Trophoblast cell (in vitro differentiated cells and primary cell): ENCODE measurements around the gene CDK13.
A peak's percentile ranks its signal among the peaks of the same experiment; 100 is the strongest.
"Not testable (repeated sequence)": the region's sequence is repeated elsewhere in the genome, so short reads cannot be mapped to it uniquely, and the experiment has no call there.

Experiments
- DNase-seq, 2 donors: peaks; one replicate each; pipeline ENCODE4 v3.0.0-alpha.2; 2016
- H2AFZ ChIP-seq: 2 replicates; pipeline ENCODE4 v1.6.1; 2013; ENCODE audit warnings: low read length, moderate library complexity, mild to moderate bottlenecking; ENCODE audit not compliant: insufficient read depth, poor library complexity
- H2AK5ac ChIP-seq: 2 replicates; pipeline ENCODE4 v1.6.1; 2013; ENCODE audit warnings: mild to moderate bottlenecking, low read length
- H2BK120ac ChIP-seq: 2 replicates; pipeline ENCODE4 v1.6.1; 2013; ENCODE audit warnings: low read length, mild to moderate bottlenecking, moderate library complexity; ENCODE audit not compliant: insufficient read depth, poor library complexity
- H2BK12ac ChIP-seq: 2 replicates; pipeline ENCODE4 v1.6.1; 2013; ENCODE audit warnings: mild to moderate bottlenecking, low read length, moderate library complexity
- H2BK5ac ChIP-seq: 2 replicates; pipeline ENCODE4 v1.6.1; 2013; ENCODE audit warnings: low read length, low read depth, moderate library complexity, mild to moderate bottlenecking; ENCODE audit not compliant: poor library complexity
- H3K14ac ChIP-seq: 2 replicates; pipeline ENCODE4 v1.6.1; 2013; ENCODE audit warnings: mild to moderate bottlenecking, low read length
- H3K18ac ChIP-seq: 2 replicates; pipeline ENCODE4 v1.6.1; 2013; ENCODE audit warnings: mild to moderate bottlenecking, low read length
- H3K23ac ChIP-seq: 2 replicates; pipeline ENCODE4 v1.6.1; 2013; ENCODE audit warnings: low read length
- H3K27ac ChIP-seq: 2 replicates; pipeline ENCODE4 v1.5.1; 2013; ENCODE audit warnings: low read depth, mild to moderate bottlenecking, inconsistent platforms, low read length, moderate library complexity
- H3K27me3 ChIP-seq: 2 replicates; pipeline ENCODE4 v1.6.1; 2013; ENCODE audit warnings: inconsistent platforms, mild to moderate bottlenecking, low read length, moderate library complexity; ENCODE audit not compliant: insufficient read depth
- H3K36me3 ChIP-seq, 2 experiments: 1 replicate in 1 of 2; 2 replicates in 1 of 2; pipeline ENCODE4 v1.6.1; 2013; ENCODE audit warnings: low read length in 2 of 2, mild to moderate bottlenecking in 2 of 2, moderate library complexity in 1 of 2; ENCODE audit not compliant: insufficient read depth in 2 of 2, control insufficient read depth in 1 of 2
- H3K4ac ChIP-seq: 2 replicates; pipeline ENCODE4 v1.6.1; 2013; ENCODE audit warnings: low read depth, mild to moderate bottlenecking, low read length, moderate library complexity
- H3K4me1 ChIP-seq, 2 experiments: 1 replicate in 1 of 2; 2 replicates in 1 of 2; pipeline ENCODE4 v1.6.1; 2013; ENCODE audit warnings: low read length in 2 of 2, mild to moderate bottlenecking in 2 of 2, moderate library complexity in 1 of 2; ENCODE audit not compliant: insufficient read depth in 2 of 2, control insufficient read depth in 1 of 2
- H3K4me2 ChIP-seq: 2 replicates; pipeline ENCODE4 v1.6.1; 2013; ENCODE audit warnings: inconsistent platforms, mild to moderate bottlenecking, low read length, moderate library complexity
- H3K4me3 ChIP-seq: 2 replicates; pipeline ENCODE4 v1.5.1; 2013; ENCODE audit warnings: mild to moderate bottlenecking, low read depth, low read length, inconsistent platforms
- H3K79me1 ChIP-seq: one replicate; pipeline ENCODE4 v1.6.1; 2013; ENCODE audit warnings: low read length
- H3K79me2 ChIP-seq: 2 replicates; pipeline ENCODE4 v1.6.1; 2013; ENCODE audit warnings: low read length, mild to moderate bottlenecking; ENCODE audit not compliant: control insufficient read depth, insufficient read depth, poor library complexity
- H3K9ac ChIP-seq: 2 replicates; pipeline ENCODE4 v1.6.1; 2013; ENCODE audit warnings: mild to moderate bottlenecking, low read length
- H3K9me3 ChIP-seq: 2 replicates; pipeline ENCODE4 v1.6.1; 2013; ENCODE audit warnings: low read depth, mild to moderate bottlenecking, control low read depth, inconsistent platforms, low read length; ENCODE audit not compliant: insufficient read depth
- H4K12ac ChIP-seq: 2 replicates; pipeline ENCODE4 v1.6.1; 2013; ENCODE audit warnings: low read depth, mild to moderate bottlenecking, low read length, moderate library complexity
- H4K8ac ChIP-seq: 2 replicates; pipeline ENCODE4 v1.6.1; 2013; ENCODE audit warnings: low read depth, mild to moderate bottlenecking, low read length, moderate library complexity
- H4K91ac ChIP-seq: one replicate; pipeline ENCODE4 v1.6.1; 2013; ENCODE audit warnings: low read depth, mild to moderate bottlenecking, low read length, moderate library complexity
- WGBS: extraction: QIAGEN DNeasy Blood & Tissue Kit; methylation state at CpG from one replicate; pipeline ENCODE4 v1.1.7; 2013; ENCODE audit warnings: missing lambda C conversion rate; ENCODE audit not compliant: insufficient read length, insufficient coverage; ENCODE audit errors: extremely low coverage; 5-methylcytosine and 5-hydroxymethylcytosine counted together

Gene CDK13

GRCh38 chr7:40135317-40135610 lies 185.2 kb downstream of the CDK13 start:
- peaks cover 8% of the 10 kb centered on the region for H3K79me1 ChIP-seq
- H3K18ac ChIP-seq: no peak overlapping the region

GRCh38 chr7:40137563-40137962 lies 187.5 kb downstream of the CDK13 start:
- Histone ChIP-seq H3K9ac (no peak overlapping the region), H3K23ac (peak overlapping the region; percentile 67), H2BK5ac (no peak overlapping the region), H3K4ac (no peak overlapping the region), H4K12ac (no peak overlapping the region), H3K36me3 (no peaks in the 10 kb centered on the region), H2BK12ac (no peak overlapping the region), H3K79me2 (peaks cover 4% of the 10 kb centered on the region), H4K91ac (no peak overlapping the region), H4K8ac (no peak overlapping the region), H2BK120ac (no peak overlapping the region), H2AFZ (no peak overlapping the region), H3K9me3 (no peaks in the 10 kb centered on the region), H3K4me1 (peaks cover 0 to 2% of the 10 kb centered on the region in 2 experiments), H3K4me3 (peak overlapping the region; percentile 18), H3K4me2 (no peak overlapping the region), H3K14ac (no peak overlapping the region), H2AK5ac (no peak overlapping the region), H3K27ac (no peak overlapping the region), H3K18ac (no peak overlapping the region), H3K79me1 (peaks cover 8% of the 10 kb centered on the region), H3K27me3 (no peaks in the 10 kb centered on the region)
- no CpG with 5 or more reads among the region's 2 CpGs for WGBS
- no peak for DNase-seq

More at GRCh38 chr7:40135317-40135610, 185.2 kb downstream of the CDK13 start:
- Histone ChIP-seq H4K8ac (peak overlapping the region; percentile 90), H3K9ac (no peak overlapping the region), H2BK5ac (no peak overlapping the region), H3K4ac (no peak overlapping the region), H3K4me2 (peak overlapping the region; percentile 70), H3K14ac (peak overlapping the region; percentile 75), H4K12ac (peak overlapping the region; percentile 58), H3K36me3 (peaks cover 0 to 4% of the 10 kb centered on the region in 2 experiments), H3K9me3 (no peaks in the 10 kb centered on the region), H3K27ac (no peak overlapping the region), H3K4me3 (peak overlapping the region; percentile 72), H2BK12ac (no peak overlapping the region), H4K91ac (peak overlapping the region; percentile 40), H3K79me2 (peaks cover 4% of the 10 kb centered on the region), H3K4me1 (peaks cover 0 to 2% of the 10 kb centered on the region in 2 experiments), H2AK5ac (no peak overlapping the region), H3K23ac (no peak overlapping the region), H2AFZ (peak overlapping the region; percentile 61), H2BK120ac (peak overlapping the region; percentile 56), H3K27me3 (no peaks in the 10 kb centered on the region)
- peak in 1 of 2 donors; percentile 50 for DNase-seq
- WGBS: no CpG with 5 or more reads among the region's 17 CpGs

GRCh38 chr7:40138973-40139372 lies 188.9 kb downstream of the CDK13 start:
- Histone ChIP-seq H3K79me1 (peaks cover 8% of the 10 kb centered on the region), H4K91ac (no peak overlapping the region), H3K4me3 (no peak overlapping the region), H3K4ac (no peak overlapping the region), H3K4me1 (peaks cover 0 to 2% of the 10 kb centered on the region in 2 experiments), H4K12ac (no peak overlapping the region), H3K23ac (no peak overlapping the region), H3K18ac (no peak overlapping the region), H3K9ac (no peak overlapping the region), H2AFZ (no peak overlapping the region), H2BK120ac (no peak overlapping the region), H2BK5ac (no peak overlapping the region), H2BK12ac (no peak overlapping the region), H3K14ac (no peak overlapping the region), H3K27me3 (no peaks in the 10 kb centered on the region), H3K9me3 (no peaks in the 10 kb centered on the region), H2AK5ac (no peak overlapping the region), H3K4me2 (no peak overlapping the region), H4K8ac (no peak overlapping the region), H3K79me2 (peaks cover 4% of the 10 kb centered on the region), H3K27ac (no peak overlapping the region), H3K36me3 (no peaks in the 10 kb centered on the region)
- no CpG with 5 or more reads among the region's 5 CpGs for WGBS
- no peak for DNase-seq

- no CpG with 5 or more reads among the region's 13 CpGs for WGBS
- not testable (repeated sequence) for H2BK120ac ChIP-seq, H3K4ac ChIP-seq, H3K4me2 ChIP-seq, H2BK5ac ChIP-seq, H3K4me3 ChIP-seq, H3K4me1 ChIP-seq, H2AK5ac ChIP-seq, H3K79me1 ChIP-seq, H4K91ac ChIP-seq, H4K12ac ChIP-seq, H3K27me3 ChIP-seq, H3K79me2 ChIP-seq, H3K36me3 ChIP-seq, H4K8ac ChIP-seq, DNase-seq, H3K27ac ChIP-seq, H3K9me3 ChIP-seq, H2AFZ ChIP-seq, H3K18ac ChIP-seq, H3K9ac ChIP-seq, H2BK12ac ChIP-seq, H3K14ac ChIP-seq, H3K23ac ChIP-seq
Measured at GRCh38 chr7:40139891-40140290, 189.8 kb downstream of the CDK13 start.
